Activated CD8-positive, alpha-beta memory T cell treated with anti-CD3 and anti-CD28 coated beads, Interleukin-2, amount 50 U/mL, for 4 hours (primary cell): ENCODE results near the gene PRAMEF2.
"Not testable (repeated sequence)": the region's sequence is repeated elsewhere in the genome, so short reads cannot be mapped to it uniquely, and the experiment has no call there.

Source experiments
- DNase-seq: peaks from one replicate; pipeline ENCODE4 v3.0.0-alpha.2; 2020

Gene PRAMEF2

DNA sequence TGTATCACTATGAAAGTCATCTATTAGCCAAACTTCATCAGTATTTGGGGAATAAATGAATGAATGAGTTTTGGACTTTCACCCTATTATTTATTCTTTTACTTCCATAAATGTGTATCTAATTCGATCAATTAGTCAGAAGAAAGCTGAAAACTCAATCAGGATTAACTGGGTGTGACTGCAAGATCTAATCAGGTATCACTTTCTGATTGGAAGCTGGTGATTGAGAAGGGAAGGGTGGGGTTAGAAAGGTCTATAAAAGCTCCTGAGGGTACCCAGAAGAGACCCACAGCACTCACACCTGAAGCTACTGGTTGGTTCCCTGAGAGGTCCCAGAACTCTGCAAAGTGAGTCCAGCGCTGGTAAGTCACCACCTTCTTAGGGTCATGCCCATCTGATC is at the start of gene PRAMEF2:
Gene PRAMEF2 (plus strand): TSS at position 301 of the 400 bp plus-strand sequence. CDS start 1,924 bp downstream, outside the sequence.
- not testable (repeated sequence) for DNase-seq

DNA sequence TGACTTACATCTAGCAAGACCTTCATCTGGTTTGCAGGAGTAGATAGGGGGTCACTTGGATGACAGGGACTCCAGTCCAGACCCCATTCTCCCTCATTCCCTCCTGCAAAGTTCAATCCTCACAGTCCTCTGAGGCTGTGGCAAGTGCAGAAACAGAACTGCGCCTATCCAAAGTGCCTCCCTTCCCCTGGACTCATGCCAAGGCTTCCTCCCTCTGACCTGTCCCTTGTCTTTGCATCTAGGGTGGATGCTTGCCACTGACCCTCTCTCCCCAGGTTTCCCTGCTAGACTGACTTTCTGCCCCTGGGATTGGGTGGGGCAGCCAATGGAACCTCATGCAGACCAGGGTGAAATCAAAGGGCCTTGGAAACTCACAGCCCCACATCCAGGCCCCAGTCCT is 47.0 kb upstream of the PRAMEF2 start:
- DNase-seq = no peak

DNA sequence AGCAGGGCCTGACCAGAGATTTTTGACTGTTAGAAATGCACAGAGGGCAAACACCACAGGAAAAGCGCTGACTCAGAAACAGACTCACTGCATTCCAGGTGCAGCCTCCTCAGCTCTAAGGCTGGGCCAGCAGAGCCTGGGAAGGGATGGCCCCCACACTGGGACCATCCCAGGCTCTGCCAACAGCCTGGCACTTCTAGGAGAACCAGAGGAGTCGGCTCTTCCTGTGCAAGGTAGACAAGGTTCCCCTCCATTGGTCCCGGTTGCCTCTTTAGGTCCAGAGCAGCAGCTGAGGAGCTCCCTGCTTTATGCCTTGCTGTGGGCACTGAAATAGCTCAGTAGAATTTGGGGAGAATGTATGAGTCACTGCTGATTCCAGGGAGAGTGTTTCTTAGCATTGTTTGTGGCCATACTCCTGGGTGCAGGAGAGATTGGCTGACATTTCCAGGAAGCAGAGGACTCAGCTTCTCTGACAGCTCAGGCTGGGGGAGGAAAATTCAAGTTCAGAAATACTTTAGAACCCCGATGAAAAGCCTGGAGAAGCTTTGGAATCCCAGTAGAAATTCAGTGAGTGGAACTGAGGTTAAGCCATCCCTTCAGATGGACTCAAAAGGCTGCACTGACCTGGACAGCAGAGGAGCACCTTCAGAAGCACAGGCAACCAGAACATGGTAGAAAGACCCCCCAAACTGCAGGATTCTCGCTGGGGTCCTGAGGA is 46.0 kb upstream of the PRAMEF2 start:
- DNase-seq = no peak

DNA sequence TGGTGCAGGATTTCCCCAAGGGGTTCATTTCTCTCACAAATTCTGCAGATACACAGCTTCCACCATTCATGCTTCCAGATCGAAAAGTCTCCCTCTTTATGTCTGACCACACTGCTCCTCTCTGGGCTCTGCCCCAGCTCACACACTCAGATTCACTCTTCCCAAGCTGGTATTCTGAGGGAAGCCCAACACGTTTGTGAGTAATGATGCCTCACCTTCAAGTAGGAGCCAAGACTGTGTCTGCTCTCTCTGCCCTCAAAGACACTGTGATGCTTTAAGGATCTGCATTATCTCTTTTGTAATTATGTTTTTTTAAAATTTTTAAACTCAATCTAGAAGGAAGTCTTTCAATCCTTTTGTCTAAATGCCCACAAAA is 45.5 kb upstream of the PRAMEF2 start:
- DNase-seq = no peak

- not testable (repeated sequence) for DNase-seq
These were observed 37.8 kb upstream of the PRAMEF2 start for GRCh38 chr1:12819061-12819460.

DNA sequence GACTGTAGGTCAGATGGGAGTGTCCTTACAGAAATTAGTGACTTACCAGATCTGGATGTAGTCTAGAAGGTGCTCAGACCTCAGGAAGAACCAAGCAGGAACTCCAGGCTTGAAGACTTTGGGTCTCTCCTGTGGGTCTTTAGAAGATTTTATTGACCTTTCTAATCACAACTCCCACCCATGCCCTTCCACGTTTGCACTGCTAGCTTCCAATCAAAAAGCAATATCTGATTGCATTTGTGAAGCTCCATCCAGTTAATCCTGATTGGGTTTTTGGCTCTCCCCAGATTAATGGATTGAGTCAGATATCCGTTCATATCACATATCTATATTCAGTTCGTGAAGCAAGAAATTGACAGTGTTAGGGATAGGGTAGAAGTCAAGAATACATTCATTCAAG is 25.6 kb upstream of the PRAMEF2 start, which contains the start of gene PRAMEF11:
Gene PRAMEF11 (minus strand): TSS at position 101 of the 400 bp plus-strand sequence. CDS start 2,621 bp downstream, outside the sequence.
- DNase-seq = not testable (repeated sequence)

GRCh38 chr1:12833251-12833650 is 23.6 kb upstream of the PRAMEF2 start:
- not testable (repeated sequence) for DNase-seq

DNA sequence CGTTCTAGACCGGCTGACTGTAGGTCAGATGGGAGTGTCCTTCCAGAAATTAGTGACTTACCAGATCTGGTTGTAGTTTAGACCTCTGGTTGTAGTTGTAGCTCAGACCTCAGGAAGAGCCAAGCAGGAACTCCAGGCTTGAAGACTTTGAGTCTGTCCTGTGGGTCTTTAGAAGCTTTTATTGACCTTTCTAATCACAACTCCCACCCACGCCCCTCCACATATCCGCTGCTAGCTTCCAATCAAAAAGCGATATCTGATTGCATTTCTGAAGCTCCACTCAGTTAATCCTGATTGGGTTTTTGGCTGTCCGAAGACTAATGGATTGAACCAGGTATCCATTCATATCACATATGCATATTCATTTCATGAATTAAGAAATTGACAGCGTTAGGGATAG is 8.3 kb upstream of the PRAMEF2 start, which contains the start of gene HNRNPCL1:
Gene HNRNPCL1 (minus strand): TSS at position 101 of the 400 bp plus-strand sequence. CDS start 431 bp downstream, outside the sequence.
- DNase-seq = not testable (repeated sequence)

DNA sequence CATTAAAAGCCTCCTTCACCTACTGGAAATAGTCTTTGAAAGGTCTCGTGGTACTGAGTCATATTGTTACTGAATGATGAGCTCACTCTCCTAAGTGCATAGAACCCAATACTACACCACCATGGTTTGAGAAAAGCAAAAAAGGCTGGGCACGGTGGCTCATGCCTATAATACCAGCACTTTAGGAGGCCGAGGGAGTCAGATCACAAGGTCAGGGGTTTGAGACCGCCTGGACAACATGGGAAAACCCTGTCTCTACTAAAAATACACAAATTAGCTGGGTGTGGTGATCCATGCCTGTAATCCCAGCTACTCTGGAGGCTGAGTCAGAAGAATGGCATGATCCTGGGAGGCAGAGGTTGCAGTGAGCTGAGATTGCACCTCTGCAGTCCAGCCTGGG is 5.1 kb upstream of the PRAMEF2 start:
- DNase-seq = no peak

GRCh38 chr1:12863131-12863880 is 6.4 kb downstream of the PRAMEF2 start:
- DNase-seq = not testable (repeated sequence)

DNA sequence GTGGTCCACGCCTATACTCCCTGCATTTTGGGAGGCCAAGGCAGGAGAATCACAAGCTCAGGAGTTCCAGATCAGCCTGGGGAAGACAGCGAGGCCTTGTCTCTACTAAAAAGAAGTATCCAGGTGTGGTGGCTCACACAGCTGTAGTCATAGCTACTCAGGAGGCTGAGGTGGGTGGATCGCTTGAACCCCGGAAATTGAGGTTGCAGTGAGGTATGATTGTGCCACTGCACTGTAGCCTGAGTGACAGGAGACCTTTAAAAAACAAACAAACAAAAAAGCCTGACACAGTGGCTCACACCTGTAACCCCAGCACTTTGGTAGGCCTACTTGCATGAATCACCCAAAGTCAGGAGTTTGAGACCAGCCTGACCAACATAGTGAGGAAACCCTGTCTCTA is 21.6 kb downstream of the PRAMEF2 start:
- DNase-seq = not testable (repeated sequence)

GRCh38 chr1:12886101-12886500 is 29.2 kb downstream of the PRAMEF2 start, which contains the start of gene PRAMEF4:
Gene PRAMEF4 (minus strand): TSS chr1:12886201. CDS start chr1:12883394, 2,807 bp downstream.
- DNase-seq = not testable (repeated sequence)

- not testable (repeated sequence) for DNase-seq
These were observed 41.3 kb downstream of the PRAMEF2 start, which contains the start of gene PRAMEF10 for GRCh38 chr1:12898170-12898569. Gene PRAMEF10 (minus strand): TSS chr1:12898270. CDS start chr1:12895847, 2,423 bp downstream.

- DNase-seq = not testable (repeated sequence)
These were observed 42.3 kb downstream of the PRAMEF2 start for GRCh38 chr1:12899186-12899585.

DNA sequence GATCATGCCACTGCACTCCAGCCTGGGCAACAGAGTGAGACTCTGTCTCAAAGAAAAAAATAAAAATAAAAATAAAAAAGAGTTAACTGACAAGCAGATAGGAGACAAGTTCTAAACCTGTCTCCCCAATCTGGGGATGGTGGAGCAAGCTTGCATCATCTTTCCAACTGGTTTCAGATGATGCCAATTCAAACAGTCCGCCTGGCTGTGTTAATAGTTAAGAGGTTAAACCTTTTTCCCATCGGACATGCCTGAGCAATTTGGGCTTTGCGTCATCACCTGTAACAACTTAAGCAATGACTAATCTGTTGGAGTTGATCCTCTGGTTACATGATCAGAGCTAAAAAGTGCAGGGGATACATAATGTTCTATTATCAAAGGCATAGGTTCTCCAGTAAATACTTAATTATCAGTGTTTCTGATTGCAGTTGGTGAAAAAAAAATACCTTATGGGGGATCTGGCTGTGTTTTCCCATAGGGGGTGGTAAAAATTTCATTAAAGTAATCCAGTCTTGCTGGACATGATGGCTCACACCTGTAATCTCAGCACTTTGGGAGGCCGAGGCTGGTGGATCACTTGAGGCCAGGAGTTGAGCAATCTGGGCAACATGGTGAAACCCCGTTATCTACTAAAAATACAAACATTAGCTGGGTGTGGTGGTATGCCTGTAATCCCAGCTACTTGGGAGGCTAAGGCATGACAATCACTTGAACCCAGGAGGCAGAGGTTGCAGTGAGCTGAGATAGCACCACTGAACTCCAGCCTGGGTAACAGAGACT is 47.1 kb downstream of the PRAMEF2 start:
- DNase-seq = not testable (repeated sequence)
